BLaER1 treated with 17β-estradiol and CSF1 and Interleukin-3, amounts not matched to agents 10 nM and 100 nM (cell line): ENCODE measurements around the gene ANO7.
"Not testable (repeated sequence)": the region's sequence is repeated elsewhere in the genome, so short reads cannot be mapped to it uniquely, and the experiment has no call there.

Experiments used
- H3K27ac ChIP-seq, 11 experiments: shearing (Covaris generic); formaldehyde crosslinking; 2 replicates each; pipeline ENCODE4 v1.8.1; 2022
- H3K27me3 ChIP-seq, 11 experiments: shearing (Covaris generic); formaldehyde crosslinking; 2 replicates each; pipeline ENCODE4 v1.8.1; 2022
- H3K36me3 ChIP-seq, 11 experiments: shearing (Covaris generic); formaldehyde crosslinking; 2 replicates each; pipeline ENCODE4 v1.8.1; 2022
- H3K4me1 ChIP-seq, 10 experiments: shearing (Covaris generic); formaldehyde crosslinking; 2 replicates each; pipeline ENCODE4 v1.8.1; 2022
- H3K4me2 ChIP-seq, 11 experiments: shearing (Covaris generic); formaldehyde crosslinking; 2 replicates each; pipeline ENCODE4 v1.8.1; 2022
- H3K4me3 ChIP-seq, 10 experiments: shearing (Covaris generic); formaldehyde crosslinking; 2 replicates each; pipeline ENCODE4 v1.8.1; 2022
- H3K9ac ChIP-seq, 11 experiments: shearing (Covaris generic); formaldehyde crosslinking; 2 replicates each; pipeline ENCODE4 v1.8.1; 2022
- H3K9me3 ChIP-seq, 11 experiments: shearing (Covaris generic); formaldehyde crosslinking; replicated peaks in 1 of 11; 2 replicates each; pipeline ENCODE4 v1.8.1; 2022
- H4K20me1 ChIP-seq, 11 experiments: shearing (Covaris generic); formaldehyde crosslinking; 2 replicates each; pipeline ENCODE4 v1.8.1; 2022
- Cebpa-rat ChIP-seq, 11 experiments: shearing (Covaris generic); IDR thresholded peaks; 2 replicates each; pipeline ENCODE4 v1.8.1; 2022

Gene ANO7

GRCh38 chr2:241193271-241193670, 4.8 kb downstream of the ANO7 start:
- Histone ChIP-seq H3K27ac (no peak overlapping the region), H3K36me3 (no peaks in the 10 kb centered on the region), H3K27me3 (no peaks in the 10 kb centered on the region), H3K4me2 (no peak overlapping the region), H4K20me1 (0 out of 22 replicates have a peak, but pooled peaks cover 0 to 11% (median 0%) of the 10 kb centered on the region in 11 experiments), H3K9ac (no peak overlapping the region), H3K4me3 (no peak overlapping the region), H3K4me1 (peaks cover 0 to 8% (median 5%) of the 10 kb centered on the region in 10 experiments; a peak in 9 of 20 replicates), H3K9me3 (no peaks in the 10 kb centered on the region)
- no peak for TF ChIP-seq Cebpa-rat (IDR thresholded peaks at IDR 0.05)

- Histone ChIP-seq H3K36me3 (no peaks in the 10 kb centered on the region), H3K4me2 (no peak overlapping the region), H3K4me1 (no peaks in the 10 kb centered on the region), H3K9ac (no peak overlapping the region), H4K20me1 (peaks cover 0 to 19% (median 0%) of the 10 kb centered on the region in 11 experiments; a peak in 3 of 22 replicates), H3K27me3 (no peaks in the 10 kb centered on the region), H3K4me3 (no peak overlapping the region), H3K27ac (no peak overlapping the region), H3K9me3 (no peaks in the 10 kb centered on the region)
- TF ChIP-seq Cebpa-rat (IDR thresholded peaks at IDR 0.05) = no peak
Observed at GRCh38 chr2:241194811-241195210, 6.3 kb downstream of the ANO7 start.

- no peak overlapping the region for H3K4me2 ChIP-seq
- no peak overlapping the region for H3K27ac ChIP-seq
- peaks cover 0 to 22% (median 0%) of the 10 kb centered on the region in 11 experiments; a peak in 3 of 22 replicates for H4K20me1 ChIP-seq
- no peaks in the 10 kb centered on the region for H3K36me3 ChIP-seq
- no peak for TF ChIP-seq Cebpa-rat (IDR thresholded peaks at IDR 0.05)
- no peak overlapping the region for H3K4me3 ChIP-seq
- H3K9ac ChIP-seq = no peak overlapping the region
- no peaks in the 10 kb centered on the region for H3K27me3 ChIP-seq
- H3K4me1 ChIP-seq = peaks cover 0 to 2% (median 0%) of the 10 kb centered on the region in 10 experiments; a peak in 1 of 20 replicates
- no peaks in the 10 kb centered on the region for H3K9me3 ChIP-seq
Observed at GRCh38 chr2:241195506-241196130, 7.1 kb downstream of the ANO7 start.

GRCh38 chr2:241197246-241197645, 8.8 kb downstream of the ANO7 start:
- H3K27ac ChIP-seq, H3K9me3 ChIP-seq, H3K9ac ChIP-seq, H3K4me3 ChIP-seq, H3K4me2 ChIP-seq, H3K36me3 ChIP-seq, H3K27me3 ChIP-seq: not testable (repeated sequence)
- peaks cover 0 to 33% (median 0%) of the 10 kb centered on the region in 11 experiments; a peak in 3 of 22 replicates for H4K20me1 ChIP-seq
- peaks cover 0 to 13% (median 3%) of the 10 kb centered on the region in 10 experiments; a peak in 7 of 20 replicates for H3K4me1 ChIP-seq

GRCh38 chr2:241197947-241198346, 9.5 kb downstream of the ANO7 start:
- H3K4me1 ChIP-seq = peaks cover 0 to 13% (median 3%) of the 10 kb centered on the region in 10 experiments; a peak in 7 of 20 replicates
- no peaks in the 10 kb centered on the region for H3K27me3 ChIP-seq
- peaks cover 0 to 40% (median 0%) of the 10 kb centered on the region in 11 experiments; a peak in 3 of 22 replicates for H4K20me1 ChIP-seq
- H3K9ac ChIP-seq = no peak overlapping the region
- no peak overlapping the region for H3K4me2 ChIP-seq
- no peak overlapping the region for H3K27ac ChIP-seq
- H3K9me3 ChIP-seq = no peaks in the 10 kb centered on the region
- no peak for TF ChIP-seq Cebpa-rat (IDR thresholded peaks at IDR 0.05)
- H3K36me3 ChIP-seq = no peaks in the 10 kb centered on the region
- H3K4me3 ChIP-seq = no peak overlapping the region

- H3K9me3 ChIP-seq = no peaks in the 10 kb centered on the region
- no peak overlapping the region for H3K4me3 ChIP-seq
- no peaks in the 10 kb centered on the region for H3K36me3 ChIP-seq
- no peaks in the 10 kb centered on the region for H3K27me3 ChIP-seq
- peaks cover 0 to 13% (median 3%) of the 10 kb centered on the region in 10 experiments; a peak in 7 of 20 replicates for H3K4me1 ChIP-seq
- no peak overlapping the region for H3K27ac ChIP-seq
- no peak for TF ChIP-seq Cebpa-rat (IDR thresholded peaks at IDR 0.05)
- no peak overlapping the region for H3K4me2 ChIP-seq
- H4K20me1 ChIP-seq = peaks cover 0 to 41% (median 0%) of the 10 kb centered on the region in 11 experiments; a peak in 3 of 22 replicates
- H3K9ac ChIP-seq = no peak overlapping the region
Observed at GRCh38 chr2:241198381-241199279, 10.2 kb downstream of the ANO7 start.

- no peak for TF ChIP-seq Cebpa-rat (IDR thresholded peaks at IDR 0.05)
- peaks cover 0 to 13% (median 3%) of the 10 kb centered on the region in 10 experiments; a peak in 7 of 20 replicates for H3K4me1 ChIP-seq
- H3K4me3 ChIP-seq = no peak overlapping the region
- H3K27ac ChIP-seq = no peak overlapping the region
- no peak overlapping the region for H3K4me2 ChIP-seq
- H3K9ac ChIP-seq = no peak overlapping the region
- peaks cover 0 to 41% (median 0%) of the 10 kb centered on the region in 11 experiments; a peak in 3 of 22 replicates for H4K20me1 ChIP-seq
- no peaks in the 10 kb centered on the region for H3K36me3 ChIP-seq
- H3K27me3 ChIP-seq = no peaks in the 10 kb centered on the region
- no peaks in the 10 kb centered on the region for H3K9me3 ChIP-seq
Observed at GRCh38 chr2:241199286-241199685, 10.8 kb downstream of the ANO7 start.

GRCh38 chr2:241199897-241200821, 11.7 kb downstream of the ANO7 start:
- H4K20me1 ChIP-seq = peaks cover 0 to 48% (median 0%) of the 10 kb centered on the region in 11 experiments; a peak in 3 of 22 replicates
- peaks cover 0 to 13% (median 3%) of the 10 kb centered on the region in 10 experiments; a peak in 7 of 20 replicates for H3K4me1 ChIP-seq
- H3K9ac ChIP-seq = no peak overlapping the region
- no peak for TF ChIP-seq Cebpa-rat (IDR thresholded peaks at IDR 0.05)
- H3K4me3 ChIP-seq = no peak overlapping the region
- no peaks in the 10 kb centered on the region for H3K36me3 ChIP-seq
- H3K27ac ChIP-seq = no peak overlapping the region
- H3K9me3 ChIP-seq = no peaks in the 10 kb centered on the region
- no peaks in the 10 kb centered on the region for H3K27me3 ChIP-seq
- no peak overlapping the region for H3K4me2 ChIP-seq
